H1 (cell line): ENCODE data around the gene CYP51A1.

ENCODE experiments used
- CREB1 ChIP-seq: IDR thresholded peaks from 2 replicates; pipeline ENCODE4 v1.6.1; 2012; ENCODE audit warnings: inconsistent platforms
- EZH2 ChIP-seq: fragments of 200-600 bp; sonication (generic); IDR thresholded peaks from 2 replicates; pipeline ENCODE4 v1.7.1; 2012; ENCODE audit warnings: low read depth, mild to moderate bottlenecking, moderate library complexity, low read length, inconsistent platforms; ENCODE audit not compliant: severe bottlenecking
- MAFK ChIP-seq: IDR thresholded peaks from 2 replicates; pipeline ENCODE4 v1.6.1; 2012; ENCODE audit warnings: low read depth, mild to moderate bottlenecking, improper control_type of control experiment, low read length
- POLR2A ChIP-seq, 2 experiments: IDR thresholded peaks; 1 replicate in 1 of 2; 2 replicates in 1 of 2; pipeline ENCODE4 v1.6.1; 2011; ENCODE audit warnings: low read depth in 2 of 2, low read length in 2 of 2, mild to moderate bottlenecking in 2 of 2; ENCODE audit errors: control extremely low read depth in 1 of 2
- SIRT6 ChIP-seq: IDR thresholded peaks from one replicate; pipeline ENCODE4 v1.7.1; 2012; ENCODE audit warnings: low read length, inconsistent platforms
- SRF ChIP-seq: IDR thresholded peaks from 2 replicates; pipeline ENCODE4 v1.6.1; 2011; ENCODE audit warnings: mild to moderate bottlenecking, low read depth, low read length, moderate library complexity

- TF ChIP-seq POLR2A (IDR thresholded peaks at IDR 0.05; ENCODE audit: control extremely low read depth in 1 of 2, low read depth in 2 of 2, low read length in 2 of 2) (no peak), SRF (no peak), SIRT6 (no peak), MAFK (no peak), CREB1 (no peak), EZH2 (no peak)
Observed at GRCh38 chr7:92141161-92141560, 6.9 kb upstream of the CYP51A1 start.
